Stimulated activated CD4-positive, alpha-beta T cell treated with anti-CD3 and anti-CD28 coated beads, Interleukin-15, amount 100 ng/mL, for 1 hour (primary cell): ENCODE measurements around the gene GRIN2C.
"Not testable (repeated sequence)": the region's sequence is repeated elsewhere in the genome, so short reads cannot be mapped to it uniquely, and the experiment has no call there.

Source experiments
- DNase-seq, 2 donors: peaks; one replicate each; pipeline ENCODE4 v3.0.0-alpha.2; 2020; ENCODE audit warnings: low read depth in 1 of 2, low spot score in 1 of 2

The GRIN2C gene

GRCh38 chr17:74881073-74881472 lies 21.4 kb upstream of the GRIN2C start:
- no peak for DNase-seq

GRCh38 chr17:74879308-74879707 lies 19.6 kb upstream of the GRIN2C start:
- DNase-seq = no peak

- DNase-seq = no peak
Observed at GRCh38 chr17:74878658-74879057, 19.0 kb upstream of the GRIN2C start.

GRCh38 chr17:74877592-74878548 lies 18.2 kb upstream of the GRIN2C start:
- no peak for DNase-seq

- no peak for DNase-seq
Observed at GRCh38 chr17:74875977-74876593, 16.4 kb upstream of the GRIN2C start.

GRCh38 chr17:74875155-74875976 lies 15.7 kb upstream of the GRIN2C start:
- DNase-seq = no peak

- no peak for DNase-seq
Observed at GRCh38 chr17:74874615-74875037, 14.9 kb upstream of the GRIN2C start.

GRCh38 chr17:74873874-74874614 lies 14.4 kb upstream of the GRIN2C start:
- DNase-seq = no peak

- DNase-seq = peak; percentile 97 to 98
Observed at GRCh38 chr17:74873037-74873873, 13.6 kb upstream of the GRIN2C start.

GRCh38 chr17:74872313-74873036 lies 12.8 kb upstream of the GRIN2C start, which contains the start of gene FDXR:
Gene FDXR (minus strand): TSS chr17:74872994. CDS start chr17:74872944, 50 bp downstream.
- no peak for DNase-seq

GRCh38 chr17:74871356-74872076 lies 11.8 kb upstream of the GRIN2C start:
- no peak for DNase-seq

GRCh38 chr17:74870512-74870911 lies 10.8 kb upstream of the GRIN2C start:
- DNase-seq = no peak

GRCh38 chr17:74870028-74870427 lies 10.3 kb upstream of the GRIN2C start:
- not testable (repeated sequence) for DNase-seq

- DNase-seq = no peak
Observed at GRCh38 chr17:74868908-74869255, 9.2 kb upstream of the GRIN2C start.

GRCh38 chr17:74868251-74868907 lies 8.7 kb upstream of the GRIN2C start:
- DNase-seq = no peak

- DNase-seq = no peak
Observed at GRCh38 chr17:74866198-74866835, 6.6 kb upstream of the GRIN2C start.

- no peak for DNase-seq
Observed at GRCh38 chr17:74865504-74866197, 6.0 kb upstream of the GRIN2C start.
